K562 (cell line): ENCODE measurements around the gene SLC39A13. TPM values are rescaled to one million over a fixed set of nuclear protein-coding genes. Genes with fewer than 3 reads are reported as not detected.

Experiments used
- CEBPG ChIP-seq, 3 experiments: fragments of 200-800 bp in 1 of 3; sonication (Bioruptor generic) in 1 of 3; sonication (generic) in 1 of 3; formaldehyde crosslinking in 1 of 3; IDR thresholded peaks in 2 of 3; conservative IDR thresholded peaks in 1 of 3; 2 replicates each; pipeline versions ENCODE4 v1.6.1 to v1.8.0; 2016 to 2022; ENCODE audit warnings: missing compliant biosample characterization in 2 of 3, missing genetic modification characterization in 2 of 3, mild to moderate bottlenecking in 1 of 3, missing genetic modification reagents in 1 of 3
- ETV1 ChIP-seq: fragments of 450-650 bp; conservative IDR thresholded peaks from 2 replicates; pipeline ENCODE4 v1.6.1; 2016; ENCODE audit warnings: missing genetic modification characterization, control low read depth, low read depth, missing compliant biosample characterization
- HMGN3 ChIP-seq: IDR thresholded peaks from 2 replicates; pipeline ENCODE4 v1.6.1; 2011; ENCODE audit warnings: borderline replicate concordance, low read depth, mild to moderate bottlenecking, mixed read lengths, low read length; ENCODE audit not compliant: insufficient read length; ENCODE audit errors: extremely low read depth
- MAX ChIP-seq: sonication (generic); formaldehyde crosslinking; IDR thresholded peaks from 2 replicates; pipeline ENCODE4 v1.9.0; 2022; ENCODE audit warnings: mild to moderate bottlenecking, missing genetic modification reagents
- MTA3 ChIP-seq: fragments of 450-650 bp; formaldehyde crosslinking; IDR thresholded peaks from 2 replicates; pipeline ENCODE4 v1.6.1; 2017; ENCODE audit warnings: mild to moderate bottlenecking, borderline replicate concordance
- MYC ChIP-seq, 2 experiments: fragments of 250-450 bp in 1 of 2; sonication (Bioruptor Pico) in 1 of 2; IDR thresholded peaks; 2 replicates each; pipeline versions ENCODE4 v1.5.1 to v1.6.1; 2012 to 2021; ENCODE audit warnings: low read depth in 2 of 2, borderline replicate concordance in 1 of 2, improper control_type of control experiment in 1 of 2, low read length in 1 of 2, mild to moderate bottlenecking in 1 of 2, moderate library complexity in 1 of 2
- REST ChIP-seq, 2 experiments: fragments of 450-650 bp; formaldehyde crosslinking in 1 of 2; IDR thresholded peaks; 2 replicates each; pipeline versions ENCODE4 v1.4.0 to v1.6.1; 2014 to 2020; ENCODE audit warnings: mild to moderate bottlenecking in 2 of 2, borderline replicate concordance in 1 of 2, low read depth in 1 of 2
- SMARCA4 ChIP-seq: fragments of 450-650 bp; IDR thresholded peaks from 2 replicates; pipeline ENCODE4 v1.6.1; 2016
- SUPT5H ChIP-seq: fragments of 450-650 bp; IDR thresholded peaks from 2 replicates; pipeline ENCODE4 v1.6.1; 2016
- TAF1 ChIP-seq: IDR thresholded peaks from 2 replicates; pipeline ENCODE4 v1.6.1; 2011; ENCODE audit warnings: mild to moderate bottlenecking, low read length, moderate library complexity; ENCODE audit not compliant: insufficient read depth, control insufficient read depth, severe bottlenecking; ENCODE audit errors: extremely low read depth
- TARDBP ChIP-seq: fragments of 450-650 bp; IDR thresholded peaks from 2 replicates; pipeline ENCODE4 v1.6.1; 2016
- ZBTB1 ChIP-seq: sonication (generic); formaldehyde crosslinking; IDR thresholded peaks from 2 replicates; pipeline ENCODE4 v1.8.1; 2023; ENCODE audit warnings: missing genetic modification reagents, low read depth, mild to moderate bottlenecking, borderline replicate concordance
- ZBTB2 ChIP-seq: fragments of 450-650 bp; IDR thresholded peaks from 2 replicates; pipeline ENCODE4 v1.6.1; 2016; ENCODE audit warnings: antibody characterized with exemption
- ZC3H4 ChIP-seq: sonication (generic); formaldehyde crosslinking; IDR thresholded peaks from 2 replicates; pipeline ENCODE4 v1.9.0; 2021; ENCODE audit warnings: missing genetic modification reagents, borderline replicate concordance
- ZNF830 ChIP-seq: fragments of 250-450 bp; sonication (Bioruptor Pico); IDR thresholded peaks from 2 replicates; pipeline ENCODE4 v1.5.0; 2021; ENCODE audit warnings: mild to moderate bottlenecking
- polyA plus RNA-seq, 8 experiments: library from polyadenylated mRNA; depleted of rRNA in 4 of 8; stranded (reverse) in 5 of 8; unstranded in 3 of 8; fragments of >200 nt; fragmentation: Nextera tagmentation in 2 of 8; fragmentation: Illumina TruSeq in 1 of 8; extraction: Ambion mirVana in 2 of 8; extraction: Trizol in 1 of 8; gene quantifications; 2 replicates each; pipeline versions ENCODE4 v1.2.1 to v1.2.3, GENCODE V29; 2011 to 2014; ENCODE audit warnings: inconsistent platforms in 1 of 8, missing spikeins in 1 of 8
- total RNA-seq, 7 experiments: library from RNA; depleted of rRNA in 6 of 7; stranded (reverse); fragments of >200 nt in 6 of 7; fragmentation: Illumina TruSeq in 2 of 7; extraction: Trizol in 2 of 7; gene quantifications; 2 replicates each; pipeline versions ENCODE4 v1.2.1 to v1.2.3, GENCODE V29; 2011 to 2021; ENCODE audit warnings: low replicate concordance in 1 of 7

The SLC39A13 gene
- total and polyA plus RNA-seq, 9 of the 15 experiments (the other 6 are each of a cell fraction or from before 2014, with no cell fraction given) = 0.17 to 15.9 (median 3.2) TPM

- no peak; the same call in 1 of the 2 replicates for TF ChIP-seq REST (IDR thresholded peaks at IDR 0.05; ENCODE audit: borderline replicate concordance)
- 0 out of 2 replicates have a peak, but pooled peaks have one; percentile 6 for TF ChIP-seq REST (CRISPR knock-in tag; IDR thresholded peaks at IDR 0.05; ENCODE audit: low read depth)
- TF ChIP-seq ETV1 = peak; percentile 75
- TF ChIP-seq ZBTB2 = 0 out of 2 replicates have a peak, but pooled peaks have one; percentile 19
- TF ChIP-seq ZNF830 (CRISPR knock-in tag) = no peak
- 0 out of 2 replicates have a peak, but pooled peaks have one; percentile 40 for TF ChIP-seq SUPT5H
- peak; percentile 78 for TF ChIP-seq MYC (IDR thresholded peaks at IDR 0.05; ENCODE audit: low read depth, low read length)
- no peak for TF ChIP-seq MYC (CRISPR knock-in tag; IDR thresholded peaks at IDR 0.05; ENCODE audit: borderline replicate concordance, low read depth)
- peak; percentile 56 for TF ChIP-seq TAF1
- no peak for TF ChIP-seq ZC3H4 (CRISPR knock-in tag)
- TF ChIP-seq HMGN3 = peak; percentile 64
- TF ChIP-seq MAX (CRISPR knock-in tag) = peak; percentile 72
- no peak for TF ChIP-seq TARDBP
- TF ChIP-seq SMARCA4 = peak; percentile 37; the same call in 1 of the 2 replicates
- peak; percentile 77 for TF ChIP-seq CEBPG (CRISPR knock-in tag; IDR thresholded peaks at IDR 0.05)
- peak; percentile 56 to 73 for TF ChIP-seq CEBPG (tag; conservative IDR thresholded peaks at IDR 0.05 in 1 of 2, IDR thresholded peaks at IDR 0.05 in 1 of 2)
- TF ChIP-seq ZBTB1 = peak; percentile 77; the same call in 1 of the 2 replicates
- peak; percentile 45; the same call in 1 of the 2 replicates for TF ChIP-seq MTA3
These were observed 13.8 kb upstream of the SLC39A13 start (continued) for GRCh38 chr11:47394322-47395222.
